ENCODE measurements around the gene TREH. TPM values are rescaled to one million over a fixed set of nuclear protein-coding genes. Genes with fewer than 3 reads are reported as not detected.

TREH gene
- total and polyA plus RNA-seq, 4 donors: 2.5 to 7.2 TPM; not detected in 2

DNA sequence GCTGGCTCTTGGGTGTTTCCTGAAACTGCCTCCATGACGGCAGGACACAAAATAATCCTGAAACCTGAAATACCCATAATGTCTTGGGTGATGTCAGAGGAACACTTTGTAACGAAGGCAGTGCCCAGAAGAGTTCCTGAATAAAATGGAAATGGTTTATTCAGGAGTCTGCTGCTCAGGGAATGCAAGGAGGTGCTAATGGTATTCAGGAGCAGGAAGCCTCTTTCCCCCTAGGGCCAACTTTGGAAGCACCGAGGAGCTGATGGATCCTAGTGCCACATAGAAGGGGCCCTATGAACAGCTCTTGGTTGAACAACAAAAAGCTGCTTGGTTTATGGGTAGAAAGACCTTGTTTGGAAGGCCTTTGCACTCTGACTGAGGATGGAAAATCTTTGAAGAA lies 15.5 kb downstream of the TREH start:
- H3K27me3 ChIP-seq (ENCODE audit: control insufficient read depth in 1 of 2, insufficient read depth in 2 of 2, low read length in 1 of 2): no peaks in the 10 kb centered on the region
- H3K27ac ChIP-seq (ENCODE audit: low read depth in 1 of 2, low read length in 2 of 2): no peak overlapping the region
- no peaks in the 10 kb centered on the region for H3K9me3 ChIP-seq (ENCODE audit: control insufficient read depth, low read length)
- H3K4me1 ChIP-seq (ENCODE audit: control insufficient read depth in 1 of 2, insufficient read depth in 2 of 2, low read length in 2 of 2): no peaks in the 10 kb centered on the region
- intact Hi-C loops (cut with DNase I): no loop called here
- ATAC-seq (ENCODE audit: low FRiP score) (no peak), DNase-seq (peak in 1 of 2 donors; percentile 2)
- H3K4me3 ChIP-seq (ENCODE audit: low read length in 2 of 2): no peak overlapping the region
- 77 to 81% methylated on average over 3 of the region's 3 CpGs for WGBS, 2 donors
- H3K36me3 ChIP-seq (ENCODE audit: control insufficient read depth in 1 of 2, insufficient read depth in 2 of 2, low read length in 1 of 2): no peaks in the 10 kb centered on the region

DNA sequence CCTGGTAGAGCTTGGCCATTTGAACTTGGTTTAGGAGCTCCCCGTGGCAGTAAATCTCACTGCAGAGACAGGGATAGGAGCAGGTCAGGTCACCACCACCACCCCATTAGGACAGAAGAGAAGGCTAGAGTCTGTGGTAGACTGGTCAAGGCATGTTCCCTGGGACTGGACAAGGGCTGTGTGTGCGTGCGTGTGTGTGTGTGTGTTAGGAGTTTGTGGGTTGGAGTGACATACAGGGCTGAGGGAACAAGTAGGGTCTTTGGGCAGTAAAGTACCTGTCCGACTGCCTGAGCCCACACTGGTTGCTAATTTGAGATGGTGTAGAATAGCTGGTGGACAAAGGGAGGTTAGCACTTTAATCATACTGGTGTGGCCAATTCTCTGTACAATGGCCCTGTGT lies 16.1 kb downstream of the TREH start:
- H3K4me1 ChIP-seq (ENCODE audit: control insufficient read depth in 1 of 2, insufficient read depth in 2 of 2, low read length in 2 of 2): no peaks in the 10 kb centered on the region
- DNase-seq: peak in 1 of 2 donors; percentile 33
- H3K9me3 ChIP-seq (ENCODE audit: control insufficient read depth, low read length): no peaks in the 10 kb centered on the region
- H3K27ac ChIP-seq (ENCODE audit: low read depth in 1 of 2, low read length in 2 of 2): no peak overlapping the region
- no peaks in the 10 kb centered on the region for H3K27me3 ChIP-seq (ENCODE audit: control insufficient read depth in 1 of 2, insufficient read depth in 2 of 2, low read length in 1 of 2)
- no peak overlapping the region for H3K4me3 ChIP-seq (ENCODE audit: low read length in 2 of 2)
- 86 to 89% methylated on average over 4 of the region's 4 CpGs for WGBS, 2 donors
- H3K36me3 ChIP-seq (ENCODE audit: control insufficient read depth in 1 of 2, insufficient read depth in 2 of 2, low read length in 1 of 2): no peaks in the 10 kb centered on the region
- ATAC-seq (ENCODE audit: low FRiP score): no peak
- intact Hi-C loops (cut with DNase I): no loop called here

GRCh38 chr11:118662401-118663271 lies 16.8 kb downstream of the TREH start:
- Histone ChIP-seq H3K27ac (ENCODE audit: low read depth in 1 of 2, low read length in 2 of 2) (no peak overlapping the region), H3K9me3 (ENCODE audit: control insufficient read depth, low read length) (no peaks in the 10 kb centered on the region), H3K4me3 (ENCODE audit: low read length in 2 of 2) (no peak overlapping the region), H3K4me1 (ENCODE audit: control insufficient read depth in 1 of 2, insufficient read depth in 2 of 2, low read length in 2 of 2) (no peaks in the 10 kb centered on the region), H3K36me3 (ENCODE audit: control insufficient read depth in 1 of 2, insufficient read depth in 2 of 2, low read length in 1 of 2) (no peaks in the 10 kb centered on the region), H3K27me3 (ENCODE audit: control insufficient read depth in 1 of 2, insufficient read depth in 2 of 2, low read length in 1 of 2) (no peaks in the 10 kb centered on the region)
- ATAC-seq (ENCODE audit: low FRiP score) (no peak), DNase-seq (peak in 1 of 2 donors; percentile 72)
- intact Hi-C loops (cut with DNase I): no loop called here
- 60 to 62% methylated on average over 8 of the region's 8 CpGs for WGBS, 2 donors

GRCh38 chr11:118661425-118662301 lies 17.8 kb downstream of the TREH start:
- Histone ChIP-seq H3K36me3 (ENCODE audit: control insufficient read depth in 1 of 2, insufficient read depth in 2 of 2, low read length in 1 of 2) (no peaks in the 10 kb centered on the region), H3K4me1 (ENCODE audit: control insufficient read depth in 1 of 2, insufficient read depth in 2 of 2, low read length in 2 of 2) (no peaks in the 10 kb centered on the region), H3K4me3 (ENCODE audit: low read length in 2 of 2) (no peak overlapping the region), H3K27ac (ENCODE audit: low read depth in 1 of 2, low read length in 2 of 2) (no peak overlapping the region), H3K27me3 (ENCODE audit: control insufficient read depth in 1 of 2, insufficient read depth in 2 of 2, low read length in 1 of 2) (no peaks in the 10 kb centered on the region), H3K9me3 (ENCODE audit: control insufficient read depth, low read length) (no peaks in the 10 kb centered on the region)
- ATAC-seq (ENCODE audit: low FRiP score) (no peak), DNase-seq (peak in 1 of 2 donors; percentile 72)
- 81 to 82% methylated on average over 19 of the region's 19 CpGs for WGBS, 2 donors
- intact Hi-C loops (cut with DNase I): no loop called here

DNA sequence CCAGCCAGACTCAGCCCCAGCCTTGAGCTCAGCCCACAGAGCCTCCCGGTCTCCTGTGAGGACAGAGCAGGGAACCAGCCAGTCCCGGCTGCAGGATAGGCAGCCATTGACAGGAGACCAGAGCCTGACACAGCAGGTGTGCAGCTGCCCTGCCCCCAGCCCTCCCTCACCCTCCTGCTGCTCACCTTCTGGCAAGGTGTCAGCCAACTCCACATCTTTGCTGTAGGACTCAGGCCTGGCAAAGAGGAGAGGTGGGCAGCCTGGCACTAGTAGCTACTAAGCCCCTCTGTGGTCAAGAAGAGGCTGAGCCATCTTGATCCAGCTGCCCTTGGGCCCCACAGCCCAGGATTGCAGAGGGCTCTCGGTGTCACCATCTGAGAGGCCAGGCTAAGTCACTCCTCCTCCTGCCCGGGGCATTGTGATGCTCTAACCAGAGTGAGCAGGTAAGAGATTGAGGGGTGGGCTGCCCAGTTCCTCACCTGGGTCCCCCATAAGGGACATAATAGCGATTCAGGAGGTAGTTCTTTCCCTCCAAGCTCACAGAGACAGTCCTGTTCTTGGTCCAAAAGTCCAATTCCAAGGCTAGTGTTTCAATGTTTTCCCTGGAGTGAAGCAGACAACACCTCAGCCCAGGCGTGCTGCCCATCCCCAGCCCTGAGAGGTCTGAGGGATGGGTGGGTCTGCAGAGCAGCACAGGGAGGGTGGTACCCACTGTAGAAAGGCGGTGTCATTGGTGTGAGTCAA lies 18.6 kb downstream of the TREH start:
- DNase-seq: peak in 1 of 2 donors; percentile 61
- H3K27me3 ChIP-seq (ENCODE audit: control insufficient read depth in 1 of 2, insufficient read depth in 2 of 2, low read length in 1 of 2): no peaks in the 10 kb centered on the region
- ATAC-seq (ENCODE audit: low FRiP score): no peak
- H3K27ac ChIP-seq (ENCODE audit: low read depth in 1 of 2, low read length in 2 of 2): no peak overlapping the region
- intact Hi-C loops (cut with DNase I): no loop called here
- no peaks in the 10 kb centered on the region for H3K4me1 ChIP-seq (ENCODE audit: control insufficient read depth in 1 of 2, insufficient read depth in 2 of 2, low read length in 2 of 2)
- WGBS, 2 donors: 80 to 81% methylated on average over 7 of the region's 7 CpGs
- no peaks in the 10 kb centered on the region for H3K9me3 ChIP-seq (ENCODE audit: control insufficient read depth, low read length)
- H3K36me3 ChIP-seq (ENCODE audit: control insufficient read depth in 1 of 2, insufficient read depth in 2 of 2, low read length in 1 of 2): peaks cover 0 to under 1% of the 10 kb centered on the region in 2 donors
- no peak overlapping the region for H3K4me3 ChIP-seq (ENCODE audit: low read length in 2 of 2)

GRCh38 chr11:118659953-118660680 lies 19.3 kb downstream of the TREH start:
- DNase-seq (peak in 1 of 2 donors; percentile 63), ATAC-seq (ENCODE audit: low FRiP score) (no peak)
- no peak overlapping the region for H3K27ac ChIP-seq (ENCODE audit: low read depth in 1 of 2, low read length in 2 of 2)
- no peak overlapping the region for H3K4me3 ChIP-seq (ENCODE audit: low read length in 2 of 2)
- H3K9me3 ChIP-seq (ENCODE audit: control insufficient read depth, low read length): no peaks in the 10 kb centered on the region
- intact Hi-C loops (cut with DNase I): loop anchor here in 1 of 2 donors (2.0 to 5.0 kb wide), 2 partner anchors 53 to 65 kb away; partner anchors contain the start of gene PHLDB1
- H3K4me1 ChIP-seq (ENCODE audit: control insufficient read depth in 1 of 2, insufficient read depth in 2 of 2, low read length in 2 of 2): no peaks in the 10 kb centered on the region
- peaks cover 0 to 1% of the 10 kb centered on the region in 2 donors for H3K36me3 ChIP-seq (ENCODE audit: control insufficient read depth in 1 of 2, insufficient read depth in 2 of 2, low read length in 1 of 2)
- WGBS, 2 donors: 67 to 71% methylated on average over 14 of the region's 14 CpGs
- H3K27me3 ChIP-seq (ENCODE audit: control insufficient read depth in 1 of 2, insufficient read depth in 2 of 2, low read length in 1 of 2): no peaks in the 10 kb centered on the region

DNA sequence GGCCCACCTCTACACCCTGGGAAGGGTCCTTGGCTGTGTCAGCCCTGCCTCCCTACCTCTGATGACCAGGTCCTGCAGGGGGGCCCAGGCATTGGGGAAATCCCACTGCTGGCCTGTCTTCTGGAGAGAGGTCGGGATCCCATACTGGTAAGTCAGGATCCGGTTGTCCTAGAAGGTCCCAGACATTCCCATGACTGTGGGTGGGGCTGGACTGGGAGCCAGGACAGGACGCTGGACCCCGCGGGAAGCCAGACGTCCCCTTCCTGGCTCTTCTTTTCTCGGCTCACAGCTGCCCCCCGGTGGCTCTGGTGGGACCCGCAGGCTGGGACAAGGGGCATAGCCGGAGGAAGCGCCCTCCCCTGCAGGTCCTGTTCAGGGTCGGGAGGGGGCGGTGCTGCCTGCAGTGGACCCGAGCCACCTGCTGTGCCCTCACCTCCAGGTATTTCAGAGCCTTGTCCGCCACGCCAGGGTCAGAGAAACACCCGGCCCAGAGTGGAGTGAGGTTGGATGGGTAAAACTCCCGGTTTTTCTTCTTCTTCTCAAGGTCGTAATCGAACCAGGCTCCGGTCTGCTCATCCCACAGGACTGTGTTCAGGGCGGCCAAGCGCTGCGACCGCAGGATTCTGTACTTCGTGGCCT lies 20.0 kb downstream of the TREH start:
- Histone ChIP-seq H3K4me3 (ENCODE audit: low read length in 2 of 2) (no peak overlapping the region), H3K4me1 (ENCODE audit: control insufficient read depth in 1 of 2, insufficient read depth in 2 of 2, low read length in 2 of 2) (no peaks in the 10 kb centered on the region), H3K27ac (ENCODE audit: low read depth in 1 of 2, low read length in 2 of 2) (peak overlapping the region in 1 of 2 donors; percentile 55), H3K27me3 (ENCODE audit: control insufficient read depth in 1 of 2, insufficient read depth in 2 of 2, low read length in 1 of 2) (no peaks in the 10 kb centered on the region), H3K9me3 (ENCODE audit: control insufficient read depth, low read length) (no peaks in the 10 kb centered on the region), H3K36me3 (ENCODE audit: control insufficient read depth in 1 of 2, insufficient read depth in 2 of 2, low read length in 1 of 2) (peaks cover 0 to 1% of the 10 kb centered on the region in 2 donors)
- DNase-seq (peak; percentile 93 to 98), ATAC-seq (ENCODE audit: low FRiP score) (peak; percentile 91)
- WGBS, 2 donors: 11% methylated on average over 26 of the region's 26 CpGs
- intact Hi-C loops (cut with DNase I): loop anchor here in 1 of 2 donors (2.0 to 5.0 kb wide), 2 partner anchors 52 to 65 kb away; partner anchors contain the start of gene PHLDB1
